ENCODE measurements around the gene CASD1. TPM values are rescaled to one million over a fixed set of nuclear protein-coding genes. Genes with fewer than 3 reads are reported as not detected.

Gene CASD1
- total and polyA plus RNA-seq, 10 of the 15 experiments (the other 5 are each of a cell fraction or from before 2014, with no cell fraction given) = 4.0 to 18.6 (median 10.7) TPM

DNA sequence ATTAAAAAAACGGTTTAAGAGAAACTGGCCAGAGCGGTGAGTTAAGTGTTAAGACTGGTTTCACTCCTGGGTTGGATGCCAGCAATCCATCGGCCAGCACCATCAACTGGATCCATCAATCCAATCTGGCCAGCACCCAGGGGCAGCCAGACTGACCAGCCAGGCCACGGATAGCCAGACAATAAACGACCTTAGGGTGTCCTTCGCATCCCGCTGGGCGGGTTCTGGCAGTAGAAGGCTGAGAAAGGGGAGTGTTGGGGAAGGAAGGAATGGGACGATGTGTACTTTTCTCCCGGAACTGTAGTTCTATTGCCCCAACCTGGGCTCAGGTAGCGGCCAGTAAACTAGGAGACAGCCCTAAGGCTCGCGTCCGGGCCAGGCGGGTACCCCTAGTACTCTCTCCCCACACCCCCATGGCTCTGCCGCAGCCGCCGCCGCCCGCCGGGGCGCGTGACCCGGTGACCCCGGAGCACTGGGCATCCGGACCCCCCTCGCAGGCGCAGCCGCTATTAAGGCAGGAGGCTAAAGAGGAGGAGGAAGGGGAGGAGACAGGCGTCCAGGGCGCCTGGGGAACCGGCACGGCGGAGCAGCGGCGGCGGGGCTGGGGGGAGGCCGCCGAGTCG, at the start of gene CASD1 (continued):
- TF ChIP-seq E2F4 (IDR thresholded peaks at IDR 0.05; ENCODE audit: low read depth, low read length) = no peak
- TF ChIP-seq, protein P1, sequence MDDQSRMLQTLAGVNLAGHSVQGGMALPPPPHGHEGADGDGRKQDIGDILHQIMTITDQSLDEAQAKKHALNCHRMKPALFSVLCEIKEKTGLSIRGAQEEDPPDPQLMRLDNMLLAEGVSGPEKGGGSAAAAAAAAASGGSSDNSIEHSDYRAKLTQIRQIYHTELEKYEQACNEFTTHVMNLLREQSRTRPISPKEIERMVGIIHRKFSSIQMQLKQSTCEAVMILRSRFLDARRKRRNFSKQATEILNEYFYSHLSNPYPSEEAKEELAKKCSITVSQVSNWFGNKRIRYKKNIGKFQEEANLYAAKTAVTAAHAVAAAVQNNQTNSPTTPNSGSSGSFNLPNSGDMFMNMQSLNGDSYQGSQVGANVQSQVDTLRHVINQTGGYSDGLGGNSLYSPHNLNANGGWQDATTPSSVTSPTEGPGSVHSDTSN (IDR thresholded peaks at IDR 0.05; ENCODE audit: insufficient replicate concordance, low read depth, low read length) = no peak
- no peak for TF ChIP-seq TCF7 (IDR thresholded peaks at IDR 0.05; ENCODE audit: borderline replicate concordance)

- SMC1A ChIA-PET (ENCODE audit: uncharacterized antibody, unreplicated experiment) = interaction anchor here (0.5 kb wide), 1 partner anchor 842 kb away, joined by 3 read pairs; no protein-coding TSS in a partner anchor
- H3K4me3 ChIP-seq = no peak overlapping the region
- H3K27me3 ChIP-seq (replicated peaks in 1 of 2; ENCODE audit: control insufficient read depth in 2 of 2, insufficient read depth in 2 of 2, low read length in 1 of 2) = no peaks in the 10 kb centered on the region
- H3K4me1 ChIP-seq (ENCODE audit: control insufficient read depth, insufficient read depth, low read length) = no peaks in the 10 kb centered on the region
- H3K9me3 ChIP-seq (replicated peaks; ENCODE audit: control insufficient read depth, insufficient read depth, low read length) = no peaks in the 10 kb centered on the region
- FAIRE-seq = no peak
- no TSS peak for BruUV-seq (replicated peaks)
- RAD21 ChIA-PET (ENCODE audit: unreplicated experiment) = no interaction called here
- no peak overlapping the region for H3K27ac ChIP-seq (ENCODE audit: control insufficient read depth, insufficient read depth)
- no peak overlapping the region for H2AFZ ChIP-seq (ENCODE audit: control insufficient read depth, low read depth, low read length)
- POLR2A ChIA-PET = no interaction called here
- 0% methylated on average over 1 of the region's 1 CpG for WGBS (ENCODE audit: insufficient coverage, insufficient replicate concordance, low lambda C conversion rate, missing lambda C conversion rate)
- no peak for ATAC-seq
- DNase-seq (ENCODE audit: low read depth, low spot score) = no peak
- CTCF ChIA-PET = no interaction called here
- H3K4me2 ChIP-seq (ENCODE audit: control insufficient read depth, insufficient read depth) = no peak overlapping the region
- intact Hi-C loops (cut with micrococcal nuclease; ENCODE audit: unreplicated experiment) (no loop called here), in situ Hi-C loops (cut with MboI) (no loop called here)
- H3K79me2 ChIP-seq (ENCODE audit: control insufficient read depth, insufficient read depth, low read length) = no peaks in the 10 kb centered on the region
- H3K36me3 ChIP-seq (ENCODE audit: control insufficient read depth in 2 of 2, insufficient read depth in 2 of 2, low read length in 1 of 2) = no peaks in the 10 kb centered on the region
- no peak for TF ChIP-seq ELK1 (IDR thresholded peaks at IDR 0.05; ENCODE audit: low read depth, low read length)
- H3K9ac ChIP-seq (ENCODE audit: control insufficient read depth, insufficient read depth, low read length) = no peak overlapping the region
- H4K20me1 ChIP-seq (ENCODE audit: control insufficient read depth, insufficient read depth) = no peaks in the 10 kb centered on the region
These were observed 43.1 kb upstream of the CASD1 start for GRCh38 chr7:94466516-94466915.

All from GM12878 (cell line).